Osteocyte (in vitro differentiated cells): Measurements from ENCODE around the gene PRR11. TPM values are rescaled to one million over a fixed set of nuclear protein-coding genes. Genes with fewer than 3 reads are reported as not detected.

Source experiments
- microRNA-seq: library from miRNA; unstranded; fragments of <30 nt; microRNA quantifications from one replicate; pipeline ENCODE4 v1.1.0, GENCODE V29; 2020; ENCODE audit not compliant: unreplicated experiment
- total RNA-seq: library from RNA; stranded (reverse); gene quantifications from 2 replicates; pipeline ENCODE4 v1.2.1, GENCODE V29; 2021

The PRR11 gene
- total RNA-seq, 1 donor from 2014 or later = 11.1 TPM

Small RNAs within 50 kb of the gene (microRNA-seq; reads per million reads assigned to microRNA genes)
- 272 reads per million, percentile 64 among the genes with 10 or more reads in this experiment for gene MIR301A
- 1,500 reads per million, percentile 82 among the genes with 10 or more reads in this experiment for gene MIR454

Other genes starting within 250 kb of the PRR11 start
- gene TRIM37, start 48.9 kb upstream of the PRR11 start, total RNA-seq = 32.6 and 35.9 TPM in 2 replicates
- gene SKA2, start 560 bp upstream of the PRR11 start, total RNA-seq = 50.5 and 60.2 TPM in 2 replicates
- gene SMG8, start 54.3 kb downstream of the PRR11 start, total RNA-seq = 18.5 and 21.5 TPM in 2 replicates
- gene GDPD1, start 64.8 kb downstream of the PRR11 start, total RNA-seq = 3.0 and 3.3 TPM in 2 replicates
- 18.1 and 18.9 TPM in 2 replicates for gene YPEL2, start 175.9 kb downstream of the PRR11 start, total RNA-seq